Liver (tissue), 9 donors: Measurements from ENCODE around the gene KCNQ1. TPM values are rescaled to one million over a fixed set of nuclear protein-coding genes. Genes with fewer than 3 reads are reported as not detected.

ENCODE experiments used
- DNase-seq: peaks from one replicate; pipeline ENCODE4 v3.0.0-alpha.2; 2017; ENCODE audit warnings: low spot score
- H3K27ac ChIP-seq, 2 donors: one replicate each; pipeline ENCODE4 v1.7.0; 2013; ENCODE audit warnings: inconsistent platforms in 2 of 2, low read length in 2 of 2, control low read depth in 1 of 2, low read depth in 1 of 2, mild to moderate bottlenecking in 1 of 2
- H3K27me3 ChIP-seq, 4 donors: one replicate each; pipeline versions ENCODE4 v1.6.1 to v1.7.0; 2013; ENCODE audit warnings: low read length in 3 of 4, inconsistent platforms in 1 of 4, mild to moderate bottlenecking in 1 of 4, moderate library complexity in 1 of 4; ENCODE audit not compliant: control insufficient read depth in 4 of 4, insufficient read depth in 4 of 4
- H3K36me3 ChIP-seq, 4 donors: one replicate each; pipeline versions ENCODE4 v1.6.1 to v1.7.0; 2013; ENCODE audit warnings: low read length in 3 of 4, mild to moderate bottlenecking in 3 of 4, low read depth in 1 of 4, moderate library complexity in 1 of 4; ENCODE audit not compliant: control insufficient read depth in 4 of 4, insufficient read depth in 3 of 4
- H3K4me1 ChIP-seq, 4 donors: one replicate each; pipeline versions ENCODE4 v1.6.1 to v1.7.0; 2013; ENCODE audit warnings: low read length in 3 of 4, mild to moderate bottlenecking in 3 of 4, moderate library complexity in 1 of 4; ENCODE audit not compliant: control insufficient read depth in 4 of 4, insufficient read depth in 4 of 4
- H3K4me3 ChIP-seq, 3 donors: one replicate each; pipeline versions ENCODE4 v1.6.1 to v1.7.0; 2013; ENCODE audit warnings: low read length in 3 of 3, control low read depth in 1 of 3, low read depth in 1 of 3, mild to moderate bottlenecking in 1 of 3
- H3K9ac ChIP-seq, 2 donors: one replicate each; pipeline ENCODE4 v1.7.0; 2013; ENCODE audit warnings: low read length in 2 of 2, mild to moderate bottlenecking in 2 of 2, moderate library complexity in 2 of 2, control low read depth in 1 of 2, low read depth in 1 of 2
- H3K9me3 ChIP-seq, 4 donors: one replicate each; pipeline versions ENCODE4 v1.6.1 to v1.7.0; 2013; ENCODE audit warnings: low read length in 3 of 4; ENCODE audit not compliant: control insufficient read depth in 4 of 4
- ATF3 ChIP-seq: IDR thresholded peaks from 2 replicates; pipeline ENCODE4 v1.6.1; 2016; ENCODE audit warnings: antibody characterized with exemption
- CTCF ChIP-seq: fragments of 150-350 bp; IDR thresholded peaks from 2 replicates; pipeline ENCODE4 v1.5.1; 2017; ENCODE audit warnings: improper control_type of control experiment, low read depth, low read length; ENCODE audit not compliant: missing input control
- FOXA1 ChIP-seq: IDR thresholded peaks from 2 replicates; pipeline ENCODE4 v1.6.1; 2016; ENCODE audit warnings: antibody characterized with exemption
- FOXA2 ChIP-seq: IDR thresholded peaks from 2 replicates; pipeline ENCODE4 v1.6.1; 2016; ENCODE audit warnings: antibody characterized with exemption
- GABPA ChIP-seq, 2 donors: IDR thresholded peaks in 1 of 2; conservative IDR thresholded peaks in 1 of 2; 2 replicates each; pipeline ENCODE4 v1.6.1; 2016; ENCODE audit warnings: antibody characterized with exemption in 2 of 2, mild to moderate bottlenecking in 1 of 2, moderate library complexity in 1 of 2
- HNF4A ChIP-seq, 2 donors: conservative IDR thresholded peaks; 2 replicates each; pipeline ENCODE4 v1.6.1; 2016; ENCODE audit warnings: antibody characterized with exemption in 2 of 2, mild to moderate bottlenecking in 2 of 2
- HNF4G ChIP-seq: IDR thresholded peaks from 2 replicates; pipeline ENCODE4 v1.6.1; 2016; ENCODE audit warnings: antibody characterized with exemption
- JUND ChIP-seq, 2 donors: IDR thresholded peaks; 2 replicates each; pipeline ENCODE4 v1.6.1; 2016; ENCODE audit warnings: antibody characterized with exemption in 2 of 2
- MAX ChIP-seq: IDR thresholded peaks from 2 replicates; pipeline ENCODE4 v1.6.1; 2016; ENCODE audit warnings: antibody characterized with exemption
- NR2F2 ChIP-seq: IDR thresholded peaks from 2 replicates; pipeline ENCODE4 v1.6.1; 2016; ENCODE audit warnings: antibody characterized with exemption
- SP1 ChIP-seq: IDR thresholded peaks from 2 replicates; pipeline ENCODE4 v1.6.1; 2018; ENCODE audit warnings: antibody characterized with exemption, mild to moderate bottlenecking
- TAF1 ChIP-seq: conservative IDR thresholded peaks from 2 replicates; pipeline ENCODE4 v1.6.1; 2016; ENCODE audit warnings: antibody characterized with exemption, mild to moderate bottlenecking
- WGBS: extraction: QIAGEN DNeasy Blood & Tissue Kit; methylation state at CpG from one replicate; pipeline ENCODE4 v1.1.7; 2013; 5-methylcytosine and 5-hydroxymethylcytosine counted together
- polyA plus RNA-seq, 2 donors: library from polyadenylated mRNA; stranded (reverse) in 1 of 2; unstranded in 1 of 2; fragments of 200-250 nt in 1 of 2; fragments of >200 nt in 1 of 2; fragmentation: Nextera tagmentation in 1 of 2; extraction: Ambion mirVana in 1 of 2; gene quantifications; one replicate each; pipeline versions ENCODE4 v1.2.1 to v1.2.3, GENCODE V29; 2013 to 2015
- total RNA-seq, 2 donors: library from RNA; depleted of rRNA; stranded (reverse); fragments of >200 nt; gene quantifications; one replicate each; pipeline ENCODE4 v1.2.3, GENCODE V29; 2014
- TF ChIP-seq, protein P1 (sequence below): IDR thresholded peaks from 2 replicates; pipeline ENCODE4 v1.6.1; 2016; ENCODE audit warnings: antibody characterized with exemption
- TF ChIP-seq, protein P2 (sequence below): IDR thresholded peaks from 2 replicates; pipeline ENCODE4 v1.6.1; 2016; ENCODE audit warnings: antibody characterized with exemption, mild to moderate bottlenecking
- donor health status: healthy.
- donor health status: healthy.
- donor health status: healthy.
- donor health status: healthy.
- donor health status: healthy.

KCNQ1 gene
- total and polyA plus RNA-seq, 4 donors: 0.31 to 2.2 (median 1.5) TPM

- H3K36me3 ChIP-seq: no peaks in the 10 kb centered on the region
- no peak overlapping the region for H3K9ac ChIP-seq
- no peak overlapping the region for H3K27ac ChIP-seq
- peak; percentile 53 for DNase-seq
- no peaks in the 10 kb centered on the region for H3K27me3 ChIP-seq
- 93% methylated on average over 33 of the region's 33 CpGs for WGBS
- no peaks in the 10 kb centered on the region for H3K4me1 ChIP-seq
- H3K4me3 ChIP-seq: no peak overlapping the region
- peaks cover 0 to 3% (median under 1%) of the 10 kb centered on the region in 4 donors for H3K9me3 ChIP-seq
- no peak for TF ChIP-seq HNF4A (conservative IDR thresholded peaks at IDR 0.05)
- TF ChIP-seq GABPA (IDR thresholded peaks at IDR 0.05 in 1 of 2, conservative IDR thresholded peaks at IDR 0.05 in 1 of 2): no peak
- no peak for TF ChIP-seq ATF3
- TF ChIP-seq FOXA1: no peak
- TF ChIP-seq SP1: no peak
- no peak for TF ChIP-seq HNF4G
- no peak for TF ChIP-seq NR2F2
- TF ChIP-seq, protein P1, sequence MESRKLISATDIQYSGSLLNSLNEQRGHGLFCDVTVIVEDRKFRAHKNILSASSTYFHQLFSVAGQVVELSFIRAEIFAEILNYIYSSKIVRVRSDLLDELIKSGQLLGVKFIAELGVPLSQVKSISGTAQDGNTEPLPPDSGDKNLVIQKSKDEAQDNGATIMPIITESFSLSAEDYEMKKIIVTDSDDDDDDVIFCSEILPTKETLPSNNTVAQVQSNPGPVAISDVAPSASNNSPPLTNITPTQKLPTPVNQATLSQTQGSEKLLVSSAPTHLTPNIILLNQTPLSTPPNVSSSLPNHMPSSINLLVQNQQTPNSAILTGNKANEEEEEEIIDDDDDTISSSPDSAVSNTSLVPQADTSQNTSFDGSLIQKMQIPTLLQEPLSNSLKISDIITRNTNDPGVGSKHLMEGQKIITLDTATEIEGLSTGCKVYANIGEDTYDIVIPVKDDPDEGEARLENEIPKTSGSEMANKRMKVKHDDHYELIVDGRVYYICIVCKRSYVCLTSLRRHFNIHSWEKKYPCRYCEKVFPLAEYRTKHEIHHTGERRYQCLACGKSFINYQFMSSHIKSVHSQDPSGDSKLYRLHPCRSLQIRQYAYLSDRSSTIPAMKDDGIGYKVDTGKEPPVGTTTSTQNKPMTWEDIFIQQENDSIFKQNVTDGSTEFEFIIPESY: no peak
Observed at GRCh38 chr11:2761131-2762030, 316.6 kb downstream of the KCNQ1 start.

DNA sequence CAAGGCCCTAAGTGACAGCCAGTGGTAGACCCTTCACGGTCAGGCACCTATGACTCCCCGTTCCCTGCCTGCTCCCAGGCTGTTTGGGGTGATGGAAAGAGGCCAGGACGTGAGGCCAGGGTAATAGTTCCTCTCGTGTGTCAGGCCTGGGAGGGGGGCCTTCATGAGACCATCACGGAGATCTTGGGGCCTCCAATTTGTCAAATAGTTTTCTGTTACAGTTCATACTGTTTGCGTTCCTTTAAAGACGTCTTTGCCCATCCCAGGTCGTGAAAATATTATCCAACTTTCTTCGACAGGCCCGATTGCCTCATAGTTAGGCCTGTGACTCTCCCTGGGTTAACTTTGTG, 317.2 kb downstream of the KCNQ1 start:
- Histone ChIP-seq H3K4me3 (no peak overlapping the region), H3K27ac (no peak overlapping the region), H3K4me1 (no peaks in the 10 kb centered on the region), H3K9ac (no peak overlapping the region), H3K27me3 (no peaks in the 10 kb centered on the region), H3K9me3 (peaks cover 0 to 3% (median 0%) of the 10 kb centered on the region in 4 donors), H3K36me3 (no peaks in the 10 kb centered on the region)
- 91% methylated on average over 10 of the region's 10 CpGs for WGBS
- DNase-seq: no peak
- no peak for TF ChIP-seq JUND (IDR thresholded peaks at IDR 0.05)
- no peak for TF ChIP-seq CTCF
- no peak for TF ChIP-seq FOXA2
- TF ChIP-seq HNF4A (conservative IDR thresholded peaks at IDR 0.05): no peak
- TF ChIP-seq NR2F2: no peak

DNA sequence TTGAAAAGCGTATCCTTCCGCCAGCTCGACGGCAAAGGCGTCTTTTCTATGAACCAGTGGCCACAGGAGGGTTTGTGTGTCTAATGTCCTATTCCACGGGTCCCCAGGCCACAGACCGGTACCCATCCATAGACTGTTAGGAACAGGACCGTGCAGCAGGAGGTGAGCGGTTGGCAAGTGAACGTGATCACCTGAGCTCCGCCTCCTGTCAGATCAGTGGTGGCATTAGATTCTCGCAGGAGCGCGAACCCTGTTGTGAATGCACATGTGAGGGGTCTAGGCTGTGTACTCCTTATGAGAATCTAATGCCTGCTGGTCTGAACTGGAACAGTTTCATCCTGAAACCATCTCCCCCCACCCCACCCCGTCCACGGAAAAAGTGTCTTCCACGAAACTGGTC, 317.6 kb downstream of the KCNQ1 start:
- no peak overlapping the region for H3K4me3 ChIP-seq
- H3K36me3 ChIP-seq: no peaks in the 10 kb centered on the region
- no peaks in the 10 kb centered on the region for H3K4me1 ChIP-seq
- WGBS: 95% methylated on average over 17 of the region's 17 CpGs
- H3K27me3 ChIP-seq: no peaks in the 10 kb centered on the region
- no peak overlapping the region for H3K27ac ChIP-seq
- H3K9me3 ChIP-seq: peaks cover 0 to 3% (median under 1%) of the 10 kb centered on the region in 4 donors
- peak; percentile 14 for DNase-seq
- no peak overlapping the region for H3K9ac ChIP-seq
- TF ChIP-seq FOXA1: no peak
- no peak for TF ChIP-seq JUND (IDR thresholded peaks at IDR 0.05)
- TF ChIP-seq TAF1: no peak
- TF ChIP-seq HNF4G: no peak
- TF ChIP-seq MAX: no peak
- TF ChIP-seq HNF4A (conservative IDR thresholded peaks at IDR 0.05): no peak
- TF ChIP-seq, protein P2, sequence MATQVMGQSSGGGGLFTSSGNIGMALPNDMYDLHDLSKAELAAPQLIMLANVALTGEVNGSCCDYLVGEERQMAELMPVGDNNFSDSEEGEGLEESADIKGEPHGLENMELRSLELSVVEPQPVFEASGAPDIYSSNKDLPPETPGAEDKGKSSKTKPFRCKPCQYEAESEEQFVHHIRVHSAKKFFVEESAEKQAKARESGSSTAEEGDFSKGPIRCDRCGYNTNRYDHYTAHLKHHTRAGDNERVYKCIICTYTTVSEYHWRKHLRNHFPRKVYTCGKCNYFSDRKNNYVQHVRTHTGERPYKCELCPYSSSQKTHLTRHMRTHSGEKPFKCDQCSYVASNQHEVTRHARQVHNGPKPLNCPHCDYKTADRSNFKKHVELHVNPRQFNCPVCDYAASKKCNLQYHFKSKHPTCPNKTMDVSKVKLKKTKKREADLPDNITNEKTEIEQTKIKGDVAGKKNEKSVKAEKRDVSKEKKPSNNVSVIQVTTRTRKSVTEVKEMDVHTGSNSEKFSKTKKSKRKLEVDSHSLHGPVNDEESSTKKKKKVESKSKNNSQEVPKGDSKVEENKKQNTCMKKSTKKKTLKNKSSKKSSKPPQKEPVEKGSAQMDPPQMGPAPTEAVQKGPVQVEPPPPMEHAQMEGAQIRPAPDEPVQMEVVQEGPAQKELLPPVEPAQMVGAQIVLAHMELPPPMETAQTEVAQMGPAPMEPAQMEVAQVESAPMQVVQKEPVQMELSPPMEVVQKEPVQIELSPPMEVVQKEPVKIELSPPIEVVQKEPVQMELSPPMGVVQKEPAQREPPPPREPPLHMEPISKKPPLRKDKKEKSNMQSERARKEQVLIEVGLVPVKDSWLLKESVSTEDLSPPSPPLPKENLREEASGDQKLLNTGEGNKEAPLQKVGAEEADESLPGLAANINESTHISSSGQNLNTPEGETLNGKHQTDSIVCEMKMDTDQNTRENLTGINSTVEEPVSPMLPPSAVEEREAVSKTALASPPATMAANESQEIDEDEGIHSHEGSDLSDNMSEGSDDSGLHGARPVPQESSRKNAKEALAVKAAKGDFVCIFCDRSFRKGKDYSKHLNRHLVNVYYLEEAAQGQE: no peak
- no peak for TF ChIP-seq CTCF
- no peak for TF ChIP-seq ATF3
